NCI-H2107 (cell line): ENCODE data around the gene TP53I13.

Experiments
- DNase-seq: peaks from one replicate; lab custom pipeline; 2025; lab: John Stamatoyannopoulos, UW

Gene TP53I13

DNA sequence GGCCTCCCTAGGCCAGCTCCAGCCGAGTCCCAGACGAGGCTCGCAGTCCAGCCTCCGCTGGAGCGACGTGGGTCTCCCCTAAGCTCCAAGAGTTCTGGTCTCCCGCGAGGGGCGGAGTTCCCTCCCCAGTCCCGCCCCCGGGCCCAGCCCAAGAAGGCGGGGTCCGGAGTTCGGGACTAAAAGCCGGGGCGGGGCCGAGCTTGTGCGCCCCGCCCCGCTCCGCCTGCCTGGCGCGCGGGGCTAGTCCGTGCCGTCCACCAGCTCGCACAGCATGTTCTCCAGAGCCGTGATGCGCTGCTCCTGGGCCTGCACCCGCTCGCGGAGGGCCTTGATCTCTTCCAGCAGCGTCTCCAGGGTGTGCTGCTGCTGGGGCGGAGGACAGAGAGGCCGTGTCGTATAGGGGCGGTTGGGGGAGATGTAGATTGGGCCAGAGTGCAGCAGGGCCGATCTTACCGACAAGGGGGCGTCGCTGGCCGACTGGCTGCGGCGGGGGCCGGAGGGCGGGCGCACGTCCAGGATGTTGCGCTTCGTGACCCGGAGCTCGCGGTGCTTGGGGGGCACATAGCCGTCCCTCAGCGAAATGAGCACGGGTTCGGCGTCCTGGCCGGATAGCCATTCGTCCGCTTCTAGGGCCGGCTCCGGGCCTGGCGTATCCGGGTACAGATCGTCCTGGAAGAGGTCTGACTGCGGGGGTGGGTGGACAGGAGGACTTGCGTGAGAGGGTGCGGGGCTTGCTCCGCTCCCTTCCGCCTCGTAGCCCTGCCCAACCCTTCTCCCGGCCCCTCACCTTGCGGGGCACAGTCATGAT is 47.2 kb downstream of the TP53I13 start:
- DNase-seq, result no peak

DNA sequence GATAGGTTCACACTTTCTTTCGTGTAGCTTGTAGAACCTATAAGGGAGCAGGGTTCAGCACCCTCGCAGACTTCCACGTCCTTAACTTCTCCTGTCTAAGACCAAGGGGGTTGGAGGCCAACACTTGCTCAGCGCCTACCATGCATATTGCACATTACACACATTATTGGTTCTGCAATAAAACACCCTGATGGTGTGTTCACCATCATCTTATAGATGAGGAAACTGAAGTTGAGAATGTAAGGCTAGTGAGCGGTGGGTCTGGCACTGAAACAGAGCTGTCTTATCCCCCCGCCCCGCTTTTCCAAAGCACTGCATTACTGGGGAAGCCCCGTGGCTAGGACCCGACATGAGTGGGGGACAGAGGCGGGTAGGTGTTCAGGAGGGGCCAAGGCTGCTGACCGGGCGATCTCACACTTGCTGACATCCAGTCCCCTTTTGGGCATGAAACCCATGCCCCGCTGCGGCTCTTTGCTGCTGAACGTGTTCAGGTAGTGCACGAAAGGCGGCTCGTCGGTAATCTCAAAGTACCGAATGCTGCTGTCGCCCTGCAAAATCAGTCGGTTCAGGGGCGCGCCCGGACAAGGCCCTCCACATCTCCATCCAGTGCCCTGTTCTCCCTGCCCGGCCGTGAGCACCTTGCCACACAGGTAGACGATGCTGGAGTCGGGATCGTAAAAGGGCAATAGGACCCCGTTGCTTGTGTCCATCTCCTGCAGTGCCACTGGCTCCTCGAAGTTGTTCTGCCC is 48.0 kb downstream of the TP53I13 start:
- DNase-seq, result no peak

DNA sequence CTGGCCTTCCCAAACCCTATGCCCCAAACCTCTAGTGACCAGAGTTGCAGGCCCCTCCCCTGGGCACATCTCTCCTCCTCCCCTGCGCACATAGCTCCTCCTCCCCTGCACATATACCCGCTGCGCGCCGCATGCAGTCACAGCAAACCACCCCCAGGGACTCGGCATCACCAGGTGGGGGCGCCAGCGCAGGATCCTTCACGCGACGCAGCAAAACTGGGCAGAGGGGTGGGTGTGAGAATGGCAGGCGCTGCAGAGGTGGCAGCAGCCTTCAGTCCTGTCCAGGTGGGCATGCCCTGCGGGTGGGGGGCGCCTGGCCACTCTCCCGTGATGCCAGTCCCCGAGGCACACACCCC is 48.6 kb downstream of the TP53I13 start:
- DNase-seq, result peak; percentile 54

DNA sequence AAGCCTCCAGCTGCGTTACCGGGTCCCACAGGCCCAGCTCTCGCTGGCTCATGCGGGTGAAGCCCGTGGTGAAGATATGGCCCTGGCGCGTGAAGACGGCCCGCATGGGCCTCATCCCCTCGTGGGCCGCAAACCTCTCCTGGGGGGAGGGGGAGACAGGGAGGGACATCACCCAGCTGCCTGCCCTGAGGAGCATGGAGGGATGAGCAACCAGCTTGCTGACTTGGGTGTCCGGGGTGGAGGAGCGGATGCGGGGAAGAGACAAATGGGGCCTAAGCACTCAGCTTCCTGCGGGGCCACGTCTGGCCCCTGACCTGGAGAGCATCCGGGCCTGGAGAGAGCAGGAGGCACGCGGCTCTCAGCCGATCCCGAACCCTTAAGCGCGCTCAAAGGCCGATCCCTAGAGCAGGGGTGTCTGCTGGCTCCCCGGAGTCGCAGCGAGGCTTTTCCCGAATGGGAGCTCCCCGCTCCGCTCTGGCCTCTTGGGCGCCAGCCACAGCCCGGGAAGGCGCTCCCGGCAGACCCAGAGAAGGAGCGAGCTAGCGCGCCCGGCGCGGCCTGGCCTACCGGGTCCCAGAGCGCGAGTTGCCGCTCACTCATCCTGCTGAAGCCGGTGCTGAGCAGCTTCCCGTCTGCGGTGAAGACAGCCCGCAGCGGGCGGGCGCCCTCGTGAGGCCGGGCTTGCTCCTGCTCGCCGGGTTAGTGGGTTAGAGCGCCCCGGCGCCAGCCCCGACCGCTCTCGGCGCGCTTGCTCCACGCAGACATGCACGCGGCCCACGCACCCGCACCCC is 49.2 kb downstream of the TP53I13 start:
- DNase-seq, result peak; percentile 86

DNA sequence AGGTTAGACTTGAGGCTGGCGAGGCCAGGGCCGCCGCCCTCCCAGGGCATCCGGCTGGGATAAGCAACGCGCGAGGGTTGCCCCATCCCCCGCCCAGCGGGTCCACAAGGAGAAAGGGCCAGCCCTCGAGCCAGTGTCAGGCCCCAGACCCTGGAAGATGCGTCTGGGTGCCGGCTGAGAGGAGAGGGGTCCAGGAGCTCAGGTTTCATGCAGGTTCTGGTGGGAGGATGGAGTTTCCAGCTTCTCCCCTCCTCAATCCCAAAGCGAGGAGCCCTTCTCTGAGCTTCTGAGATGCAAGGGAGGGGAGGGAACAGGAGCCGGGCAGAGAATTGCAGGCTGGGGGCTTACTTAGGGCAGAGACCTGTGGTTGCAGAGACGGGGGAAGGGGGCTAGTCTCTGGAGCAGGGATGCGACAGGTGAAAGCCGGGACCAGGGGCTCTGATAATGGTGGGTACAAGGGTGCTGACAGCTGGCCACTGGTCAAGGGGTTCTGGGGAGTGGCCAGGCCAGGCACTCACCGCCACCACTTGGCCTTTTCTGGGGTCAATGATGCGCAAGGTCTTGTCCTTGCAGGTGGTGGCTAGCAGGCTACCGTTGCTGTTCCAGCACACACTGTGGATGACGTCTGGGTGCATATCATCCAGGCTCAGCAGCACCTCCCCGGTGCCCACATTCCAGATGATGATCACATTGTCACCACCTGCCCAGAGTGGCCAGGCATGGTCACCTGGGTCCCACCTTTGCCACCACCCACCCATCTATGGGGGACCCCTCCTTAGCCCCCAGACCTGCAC is 50.0 kb downstream of the TP53I13 start:
- DNase-seq, result no peak

DNA sequence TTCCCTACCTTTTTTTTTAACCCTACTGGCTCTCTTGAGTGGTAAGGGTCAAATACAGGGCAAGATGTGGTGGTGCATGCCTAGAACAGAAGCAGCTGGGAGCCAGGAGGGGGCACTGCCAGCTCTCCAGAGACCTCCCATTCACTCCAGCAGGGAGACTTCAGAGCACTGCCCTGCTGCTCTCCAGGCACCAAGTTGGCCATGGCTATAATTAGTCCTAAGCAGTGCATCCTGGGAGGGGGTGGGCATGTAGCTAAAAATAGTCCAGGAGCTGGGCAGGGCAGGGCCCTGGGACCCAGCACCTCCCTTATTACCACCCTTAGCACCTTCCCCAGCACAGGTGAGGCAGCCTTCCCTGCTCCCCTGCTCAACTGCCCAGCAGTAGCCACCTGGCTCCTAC is 50.8 kb downstream of the TP53I13 start:
- DNase-seq, result no peak

DNA sequence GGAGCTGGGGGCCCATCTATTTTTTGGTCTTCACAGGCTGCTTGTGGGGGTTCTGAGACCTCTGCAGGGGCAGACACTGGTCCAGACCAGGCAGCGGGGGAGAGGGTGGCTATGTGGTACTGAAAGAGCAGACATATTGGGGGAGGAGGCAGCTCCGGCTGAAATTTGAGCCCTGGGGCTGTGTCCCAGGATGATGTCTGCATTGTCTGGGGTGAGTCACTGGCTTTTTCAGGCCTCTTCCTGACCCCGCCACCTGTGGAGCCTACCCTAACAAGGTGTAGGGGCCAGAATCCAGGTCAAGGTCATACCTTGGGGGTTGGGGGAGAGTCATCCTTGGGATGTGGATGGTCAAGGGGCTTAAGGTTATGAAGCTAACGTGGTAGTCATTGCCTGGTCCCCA is 51.8 kb downstream of the TP53I13 start:
- no peak for DNase-seq

DNA sequence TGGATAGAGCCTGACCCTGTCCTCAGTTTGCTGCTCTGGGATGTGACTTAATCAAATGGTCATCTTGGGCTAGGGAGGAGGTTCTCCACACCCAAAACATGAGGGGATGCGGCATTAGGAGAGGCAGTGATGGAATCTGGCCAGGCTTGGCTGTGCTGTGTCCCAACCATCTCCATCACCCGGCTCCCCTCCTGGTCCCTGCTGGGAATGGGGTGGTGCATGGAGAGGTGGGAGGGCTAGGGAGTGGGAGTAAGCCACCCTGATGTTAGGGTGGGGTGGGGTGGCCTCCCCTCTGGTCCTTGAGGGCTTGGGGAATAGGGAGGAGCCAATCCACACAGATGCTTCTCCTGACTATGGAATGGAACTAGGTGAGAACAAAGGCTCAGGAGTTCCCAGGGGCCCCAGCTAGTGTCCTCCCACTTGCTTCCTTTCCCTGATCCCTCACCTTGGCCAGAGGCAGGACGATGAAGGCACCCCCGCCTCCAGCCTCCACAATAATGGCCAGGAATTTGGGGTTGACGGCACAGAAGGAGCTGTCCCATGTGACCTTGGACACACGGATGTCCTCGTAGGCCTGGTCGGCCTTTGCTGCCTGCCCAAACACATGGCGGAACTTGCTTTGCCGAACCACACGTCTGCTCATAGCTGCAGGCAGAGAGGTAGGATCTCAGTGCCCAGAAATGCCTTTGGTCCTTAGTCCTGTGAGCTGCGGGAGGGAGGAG is 52.4 kb downstream of the TP53I13 start:
- no peak for DNase-seq

DNA sequence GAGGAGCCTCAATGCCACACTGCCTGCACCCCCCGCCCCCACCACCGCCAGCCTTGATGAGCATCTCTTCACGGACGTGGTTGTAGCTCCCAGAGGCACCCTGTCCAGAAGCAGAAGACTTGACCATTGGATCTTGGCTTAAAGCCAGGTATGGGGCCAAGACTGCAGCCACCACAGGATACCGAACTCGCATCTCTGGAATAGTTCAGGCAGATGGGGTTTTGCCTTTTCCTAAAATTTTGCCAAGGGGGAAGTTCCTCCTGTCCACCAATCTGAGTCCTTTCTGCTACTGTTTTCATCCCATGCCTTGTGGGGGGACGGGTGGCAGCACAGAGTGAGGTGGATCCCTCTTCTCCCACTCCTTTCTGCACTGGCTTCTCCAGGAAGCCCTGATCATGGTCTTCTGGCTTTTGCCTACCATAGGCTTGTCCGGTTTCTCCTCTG is 53.3 kb downstream of the TP53I13 start:
- DNase-seq, result no peak
